GM10248 (cell line): Measurements from ENCODE around the gene MCM10.

Experiments
- CTCF ChIA-PET: fragments of 300-600 bp; sonication (Branson Sonifier 250); formaldehyde crosslinking; extraction: SDS; loops from one replicate; lab custom pipeline; 2021; ENCODE audit warnings: antibody characterized with exemption; lab: Yijun Ruan, JAX
- POLR2A ChIA-PET: fragments of 350-650 bp; sonication (Branson Sonifier 250); formaldehyde crosslinking; extraction: SDS; loops from one replicate; lab custom pipeline; 2020; ENCODE audit warnings: antibody characterized with exemption; lab: Yijun Ruan, JAX
- DNase-seq: peaks from one replicate; pipeline ENCODE4 v3.0.0; 2012; ENCODE audit errors: extremely low spot score
- CTCF ChIP-seq: IDR thresholded peaks from 2 replicates; pipeline ENCODE4 v1.5.1; 2012; ENCODE audit warnings: mild to moderate bottlenecking, low read depth; ENCODE audit errors: extremely low read depth, missing control alignments, control extremely low read depth

Gene MCM10

GRCh38 chr10:13120786-13121499, 40.4 kb upstream of the MCM10 start:
- no peak for TF ChIP-seq CTCF
- ChIA-PET CTCF (interaction anchor here (1.3 kb wide), 1 partner anchor 12 kb away, joined by 3 read pairs; no protein-coding TSS in a partner anchor), POLR2A (no interaction called here)
- DNase-seq = no peak

- no peak for TF ChIP-seq CTCF
- ChIA-PET POLR2A (no interaction called here), CTCF (interaction anchor here (1.3 kb wide), 1 partner anchor 13 kb away, joined by 3 read pairs; no protein-coding TSS in a partner anchor)
These were observed 39.9 kb upstream of the MCM10 start for GRCh38 chr10:13121500-13121854.

GRCh38 chr10:13136651-13137050, 24.7 kb upstream of the MCM10 start:
- no peak for DNase-seq
- ChIA-PET CTCF (interaction anchor here (1.7 to 2.2 kb wide), 2 partner anchors 11 to 25 kb away, joined by 3 to 6 read pairs; partner anchors contain the start of gene MCM10), POLR2A (no interaction called here)
- TF ChIP-seq CTCF = no peak

More at GRCh38 chr10:13121500-13121854, 39.9 kb upstream of the MCM10 start:
- no peak for DNase-seq

GRCh38 chr10:13139150-13139549, 22.2 kb upstream of the MCM10 start:
- CTCF ChIA-PET = interaction anchor here (1.6 to 2.2 kb wide), 2 partner anchors 8 to 14 kb away, joined by 4 to 6 read pairs; no protein-coding TSS in a partner anchor
- no peak for DNase-seq
- POLR2A ChIA-PET = no interaction called here

GRCh38 chr10:13139676-13140075, 21.7 kb upstream of the MCM10 start:
- DNase-seq = no peak
- POLR2A ChIA-PET = no interaction called here

More at GRCh38 chr10:13139150-13139549, 22.2 kb upstream of the MCM10 start:
- no peak for TF ChIP-seq CTCF

More at GRCh38 chr10:13139676-13140075, 21.7 kb upstream of the MCM10 start:
- no peak for TF ChIP-seq CTCF
- CTCF ChIA-PET = interaction anchor here (0.9 to 1.6 kb wide), 2 partner anchors 9 kb away, joined by 3 to 4 read pairs; no protein-coding TSS in a partner anchor
